ENCODE measurements around the gene NINL. TPM values are rescaled to one million over a fixed set of nuclear protein-coding genes. Genes with fewer than 3 reads are reported as not detected.

The NINL gene
- total RNA-seq, 1 experiment from 2014 or later, result 13.6 TPM

GRCh38 chr20:25510202-25510601 lies 75.1 kb downstream of the NINL start:
- no peaks in the 10 kb centered on the region for H3K4me1 ChIP-seq
- H3K9me3 ChIP-seq, result peaks cover 16% of the 10 kb centered on the region
- ChIA-PET POLR2A (no interaction called here), CTCF (no interaction called here)
- BruUV-seq (replicated peaks), result no TSS peak
- H3K9me3 Mint-ChIP-seq (ENCODE audit: unreplicated experiment), result peaks cover 16% of the 10 kb centered on the region
- TF ChIP-seq, protein P1, sequence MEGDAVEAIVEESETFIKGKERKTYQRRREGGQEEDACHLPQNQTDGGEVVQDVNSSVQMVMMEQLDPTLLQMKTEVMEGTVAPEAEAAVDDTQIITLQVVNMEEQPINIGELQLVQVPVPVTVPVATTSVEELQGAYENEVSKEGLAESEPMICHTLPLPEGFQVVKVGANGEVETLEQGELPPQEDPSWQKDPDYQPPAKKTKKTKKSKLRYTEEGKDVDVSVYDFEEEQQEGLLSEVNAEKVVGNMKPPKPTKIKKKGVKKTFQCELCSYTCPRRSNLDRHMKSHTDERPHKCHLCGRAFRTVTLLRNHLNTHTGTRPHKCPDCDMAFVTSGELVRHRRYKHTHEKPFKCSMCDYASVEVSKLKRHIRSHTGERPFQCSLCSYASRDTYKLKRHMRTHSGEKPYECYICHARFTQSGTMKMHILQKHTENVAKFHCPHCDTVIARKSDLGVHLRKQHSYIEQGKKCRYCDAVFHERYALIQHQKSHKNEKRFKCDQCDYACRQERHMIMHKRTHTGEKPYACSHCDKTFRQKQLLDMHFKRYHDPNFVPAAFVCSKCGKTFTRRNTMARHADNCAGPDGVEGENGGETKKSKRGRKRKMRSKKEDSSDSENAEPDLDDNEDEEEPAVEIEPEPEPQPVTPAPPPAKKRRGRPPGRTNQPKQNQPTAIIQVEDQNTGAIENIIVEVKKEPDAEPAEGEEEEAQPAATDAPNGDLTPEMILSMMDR (IDR thresholded peaks at IDR 0.05; ENCODE audit: insufficient read depth in 1 of 2, low read depth in 1 of 2, low read length in 1 of 2, severe bottlenecking in 1 of 2, unreplicated experiment in 1 of 2), result no peak
- H3K36me3 ChIP-seq (ENCODE audit: control insufficient read depth, insufficient read depth, low read length), result no peaks in the 10 kb centered on the region
- no peak for DNase-seq
- peaks cover 20% of the 10 kb centered on the region for H3K36me3 Mint-ChIP-seq (ENCODE audit: insufficient read depth, unreplicated experiment)
- H3K27me3 Mint-ChIP-seq (ENCODE audit: insufficient read depth, unreplicated experiment), result no peaks in the 10 kb centered on the region
- H3K4me3 ChIP-seq (ENCODE audit: low read depth, low read length), result no peak overlapping the region
- H3K4me3 Mint-ChIP-seq (ENCODE audit: unreplicated experiment), result no peak overlapping the region
- H3K27me3 ChIP-seq (replicated peaks; ENCODE audit: control insufficient read depth, insufficient read depth, low read length), result no peaks in the 10 kb centered on the region
- H3K27ac Mint-ChIP-seq (ENCODE audit: unreplicated experiment), result no peak overlapping the region
- no peaks in the 10 kb centered on the region for H3K4me1 Mint-ChIP-seq (ENCODE audit: low read depth, unreplicated experiment)
- intact Hi-C loops (cut with micrococcal nuclease; ENCODE audit: unreplicated experiment), result no loop called here

GRCh38 chr20:25509084-25509483 lies 76.2 kb downstream of the NINL start:
- CTCF ChIA-PET, result interaction anchor here (0.5 kb wide), 1 partner anchor 65 kb away, joined by 5 read pairs; no protein-coding TSS in a partner anchor
- TF ChIP-seq, protein P1 (IDR thresholded peaks at IDR 0.05; ENCODE audit: insufficient read depth in 1 of 2, low read depth in 1 of 2, low read length in 1 of 2, severe bottlenecking in 1 of 2, unreplicated experiment in 1 of 2), result no peak
- Mint-ChIP-seq H3K4me1 (ENCODE audit: low read depth, unreplicated experiment) (no peaks in the 10 kb centered on the region), H3K27ac (ENCODE audit: unreplicated experiment) (no peak overlapping the region), H3K9me3 (ENCODE audit: unreplicated experiment) (peaks cover 5% of the 10 kb centered on the region), H3K36me3 (ENCODE audit: insufficient read depth, unreplicated experiment) (peaks cover 11% of the 10 kb centered on the region), H3K4me3 (ENCODE audit: unreplicated experiment) (no peak overlapping the region), H3K27me3 (ENCODE audit: insufficient read depth, unreplicated experiment) (no peaks in the 10 kb centered on the region)
- Histone ChIP-seq H3K9me3 (peaks cover 5% of the 10 kb centered on the region), H3K27me3 (replicated peaks; ENCODE audit: control insufficient read depth, insufficient read depth, low read length) (no peaks in the 10 kb centered on the region), H3K36me3 (ENCODE audit: control insufficient read depth, insufficient read depth, low read length) (no peaks in the 10 kb centered on the region), H3K4me3 (ENCODE audit: low read depth, low read length) (no peak overlapping the region), H3K4me1 (no peaks in the 10 kb centered on the region)
- DNase-seq, result no peak
- POLR2A ChIA-PET, result no interaction called here
- intact Hi-C loops (cut with micrococcal nuclease; ENCODE audit: unreplicated experiment), result no loop called here
- BruUV-seq (replicated peaks), result no TSS peak

GRCh38 chr20:25508083-25508770 lies 77.1 kb downstream of the NINL start:
- Histone ChIP-seq H3K4me1 (no peaks in the 10 kb centered on the region), H3K36me3 (ENCODE audit: control insufficient read depth, insufficient read depth, low read length) (no peaks in the 10 kb centered on the region), H3K9me3 (no peaks in the 10 kb centered on the region), H3K4me3 (ENCODE audit: low read depth, low read length) (no peak overlapping the region), H3K27me3 (replicated peaks; ENCODE audit: control insufficient read depth, insufficient read depth, low read length) (no peaks in the 10 kb centered on the region)
- ChIA-PET POLR2A (no interaction called here), CTCF (no interaction called here)
- Mint-ChIP-seq H3K27me3 (ENCODE audit: insufficient read depth, unreplicated experiment) (no peaks in the 10 kb centered on the region), H3K27ac (ENCODE audit: unreplicated experiment) (no peak overlapping the region), H3K4me1 (ENCODE audit: low read depth, unreplicated experiment) (no peaks in the 10 kb centered on the region), H3K9me3 (ENCODE audit: unreplicated experiment) (no peaks in the 10 kb centered on the region), H3K4me3 (ENCODE audit: unreplicated experiment) (no peak overlapping the region), H3K36me3 (ENCODE audit: insufficient read depth, unreplicated experiment) (peaks cover 7% of the 10 kb centered on the region)
- BruUV-seq (replicated peaks), result no TSS peak
- TF ChIP-seq, protein P1 (IDR thresholded peaks at IDR 0.05; ENCODE audit: insufficient read depth in 1 of 2, low read depth in 1 of 2, low read length in 1 of 2, severe bottlenecking in 1 of 2, unreplicated experiment in 1 of 2), result no peak
- no peak for DNase-seq
- intact Hi-C loops (cut with micrococcal nuclease; ENCODE audit: unreplicated experiment), result no loop called here
